ENCODE data around the gene LRRC9. TPM values are rescaled to one million over a fixed set of nuclear protein-coding genes. Genes with fewer than 3 reads are reported as not detected.

Gene LRRC9
- total RNA-seq, 4 donors from 2014 or later, result not detected

GRCh38 chr14:59912443-59912842, 7.5 kb upstream of the LRRC9 start:
- 70 to 79% methylated on average over 2 of the region's 2 CpGs for WGBS, 2 donors
- Histone ChIP-seq H3K9me3 (no peaks in the 10 kb centered on the region), H3K27ac (no peak overlapping the region), H3K27me3 (peaks cover 0 to 15% (median 0%) of the 10 kb centered on the region in 4 donors), H3K4me3 (no peak overlapping the region), H3K4me1 (no peaks in the 10 kb centered on the region), H3K36me3 (no peaks in the 10 kb centered on the region)
- TF ChIP-seq, protein P1, sequence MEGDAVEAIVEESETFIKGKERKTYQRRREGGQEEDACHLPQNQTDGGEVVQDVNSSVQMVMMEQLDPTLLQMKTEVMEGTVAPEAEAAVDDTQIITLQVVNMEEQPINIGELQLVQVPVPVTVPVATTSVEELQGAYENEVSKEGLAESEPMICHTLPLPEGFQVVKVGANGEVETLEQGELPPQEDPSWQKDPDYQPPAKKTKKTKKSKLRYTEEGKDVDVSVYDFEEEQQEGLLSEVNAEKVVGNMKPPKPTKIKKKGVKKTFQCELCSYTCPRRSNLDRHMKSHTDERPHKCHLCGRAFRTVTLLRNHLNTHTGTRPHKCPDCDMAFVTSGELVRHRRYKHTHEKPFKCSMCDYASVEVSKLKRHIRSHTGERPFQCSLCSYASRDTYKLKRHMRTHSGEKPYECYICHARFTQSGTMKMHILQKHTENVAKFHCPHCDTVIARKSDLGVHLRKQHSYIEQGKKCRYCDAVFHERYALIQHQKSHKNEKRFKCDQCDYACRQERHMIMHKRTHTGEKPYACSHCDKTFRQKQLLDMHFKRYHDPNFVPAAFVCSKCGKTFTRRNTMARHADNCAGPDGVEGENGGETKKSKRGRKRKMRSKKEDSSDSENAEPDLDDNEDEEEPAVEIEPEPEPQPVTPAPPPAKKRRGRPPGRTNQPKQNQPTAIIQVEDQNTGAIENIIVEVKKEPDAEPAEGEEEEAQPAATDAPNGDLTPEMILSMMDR (IDR thresholded peaks at IDR 0.05), result no peak
- TF ChIP-seq POLR2A (IDR thresholded peaks at IDR 0.05), result no peak
- intact Hi-C loops (cut with DNase I), result no loop called here
- DNase-seq, result no peak

DNA sequence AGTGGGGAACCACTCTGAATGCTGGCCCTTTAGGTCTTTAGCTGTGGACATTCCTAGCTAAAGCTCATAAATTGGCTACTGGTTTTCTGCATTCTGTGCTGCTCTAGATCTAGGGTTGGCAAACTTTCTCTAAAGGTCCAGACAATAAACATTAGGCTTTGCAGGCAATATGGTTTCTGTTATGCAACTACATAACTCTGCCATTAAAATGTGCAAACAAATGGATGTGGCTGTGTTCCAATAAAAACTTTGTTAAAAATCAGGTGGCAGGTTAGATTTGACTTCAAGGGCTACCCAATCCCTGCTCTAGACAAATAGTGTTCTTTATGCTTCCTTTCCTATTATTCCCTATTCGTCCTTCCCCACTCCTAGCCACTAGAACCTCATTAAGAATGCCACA, 6.8 kb upstream of the LRRC9 start:
- Histone ChIP-seq H3K9me3 (no peaks in the 10 kb centered on the region), H3K27me3 (peaks cover 0 to 20% (median 0%) of the 10 kb centered on the region in 4 donors), H3K4me3 (no peak overlapping the region), H3K27ac (no peak overlapping the region), H3K36me3 (no peaks in the 10 kb centered on the region), H3K4me1 (no peaks in the 10 kb centered on the region)
- no peak for DNase-seq
- no peak for TF ChIP-seq POLR2A (IDR thresholded peaks at IDR 0.05)
- TF ChIP-seq, protein P1 (IDR thresholded peaks at IDR 0.05), result no peak
- intact Hi-C loops (cut with DNase I), result no loop called here
- 64% methylated on average over 1 of the region's 1 CpG for WGBS, 2 donors

GRCh38 chr14:59918824-59919569, 947 bp upstream of the LRRC9 start:
- peak overlapping the region in 3 of 4 donors; percentile 28 to 56 (median 43) for H3K4me3 ChIP-seq
- H3K27ac ChIP-seq, result no peak overlapping the region
- peaks cover 4 to 12% (median 7%) of the 10 kb centered on the region in 3 donors for H3K4me1 ChIP-seq
- TF ChIP-seq, protein P1 (IDR thresholded peaks at IDR 0.05), result peak in 4 of 6 experiments; percentile 20 to 44 (median 25)
- TF ChIP-seq POLR2A (IDR thresholded peaks at IDR 0.05), result no peak
- intact Hi-C loops (cut with DNase I), result no loop called here
- H3K27me3 ChIP-seq, result peaks cover 0 to 38% (median 5%) of the 10 kb centered on the region in 4 donors
- no peaks in the 10 kb centered on the region for H3K9me3 ChIP-seq
- DNase-seq, result no peak
- WGBS, 2 donors, result 2 to 4% methylated on average over 11 to 18 of the region's 18 CpGs
- no peaks in the 10 kb centered on the region for H3K36me3 ChIP-seq

DNA sequence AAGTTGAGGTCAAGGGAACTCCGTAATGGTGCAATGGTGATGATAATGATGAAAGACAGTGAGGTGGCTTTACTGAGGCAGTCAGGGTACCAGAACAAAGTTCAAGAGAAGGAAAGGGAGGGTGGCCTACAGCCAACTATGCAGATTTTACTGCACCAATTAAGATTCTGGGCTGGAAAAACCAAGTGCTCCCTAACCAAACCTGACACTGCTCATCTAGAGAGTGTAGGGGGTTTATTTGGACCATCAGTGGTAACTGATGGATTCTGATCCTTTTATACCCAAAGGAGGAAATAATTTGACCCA, 387 bp downstream of the LRRC9 start:
- no peak for TF ChIP-seq POLR2A (IDR thresholded peaks at IDR 0.05)
- TF ChIP-seq, protein P1 (IDR thresholded peaks at IDR 0.05), result no peak
- H3K4me3 ChIP-seq, result no peak overlapping the region
- peaks cover 0 to 38% (median 5%) of the 10 kb centered on the region in 4 donors for H3K27me3 ChIP-seq
- no peaks in the 10 kb centered on the region for H3K36me3 ChIP-seq
- intact Hi-C loops (cut with DNase I), result no loop called here
- no peak for DNase-seq
- 40 to 50% methylated on average over 1 of the region's 1 CpG for WGBS, 2 donors
- H3K27ac ChIP-seq, result no peak overlapping the region
- H3K9me3 ChIP-seq, result no peaks in the 10 kb centered on the region
- peaks cover 4 to 12% (median 7%) of the 10 kb centered on the region in 3 donors for H3K4me1 ChIP-seq

- Histone ChIP-seq H3K4me3 (no peak overlapping the region), H3K27ac (no peak overlapping the region), H3K36me3 (no peaks in the 10 kb centered on the region), H3K27me3 (no peaks in the 10 kb centered on the region), H3K9me3 (no peaks in the 10 kb centered on the region), H3K4me1 (no peaks in the 10 kb centered on the region)
- TF ChIP-seq, protein P1 (IDR thresholded peaks at IDR 0.05), result no peak
- no peak for TF ChIP-seq POLR2A (IDR thresholded peaks at IDR 0.05)
- 49 to 62% methylated on average over 2 of the region's 2 CpGs for WGBS, 2 donors
- DNase-seq, result no peak
- intact Hi-C loops (cut with DNase I), result no loop called here
Measured at GRCh38 chr14:59925797-59926196, 5.9 kb downstream of the LRRC9 start.
